PFSK-1 (cell line): ENCODE results near the gene ZFP1.

Experiments
- POLR2AphosphoS5 ChIP-seq: IDR thresholded peaks from 2 replicates; pipeline ENCODE4 v1.6.1; 2012; ENCODE audit warnings: low read depth, mild to moderate bottlenecking, control low read depth, low read length, moderate library complexity
- SIN3A ChIP-seq: IDR thresholded peaks from 2 replicates; pipeline ENCODE4 v1.6.1; 2012; ENCODE audit warnings: mild to moderate bottlenecking, low read length, moderate library complexity, borderline replicate concordance; ENCODE audit not compliant: insufficient read depth
- TAF1 ChIP-seq: IDR thresholded peaks from 2 replicates; pipeline ENCODE4 v1.6.1; 2012; ENCODE audit warnings: low read length, control low read depth, borderline replicate concordance; ENCODE audit not compliant: insufficient read depth
- TF ChIP-seq, protein P1 (sequence below), 2 experiments: IDR thresholded peaks; 2 replicates each; pipeline versions ENCODE4 v1.6.1 to v1.8.0; 2011 to 2012; ENCODE audit warnings: low read depth in 2 of 2, low read length in 2 of 2, control low read depth in 1 of 2, inconsistent platforms in 1 of 2, mild to moderate bottlenecking in 1 of 2, moderate library complexity in 1 of 2; ENCODE audit not compliant: insufficient read depth in 1 of 2

- TF ChIP-seq POLR2AphosphoS5 (no peak), SIN3A (no peak), TAF1 (no peak)
- TF ChIP-seq, protein P1, sequence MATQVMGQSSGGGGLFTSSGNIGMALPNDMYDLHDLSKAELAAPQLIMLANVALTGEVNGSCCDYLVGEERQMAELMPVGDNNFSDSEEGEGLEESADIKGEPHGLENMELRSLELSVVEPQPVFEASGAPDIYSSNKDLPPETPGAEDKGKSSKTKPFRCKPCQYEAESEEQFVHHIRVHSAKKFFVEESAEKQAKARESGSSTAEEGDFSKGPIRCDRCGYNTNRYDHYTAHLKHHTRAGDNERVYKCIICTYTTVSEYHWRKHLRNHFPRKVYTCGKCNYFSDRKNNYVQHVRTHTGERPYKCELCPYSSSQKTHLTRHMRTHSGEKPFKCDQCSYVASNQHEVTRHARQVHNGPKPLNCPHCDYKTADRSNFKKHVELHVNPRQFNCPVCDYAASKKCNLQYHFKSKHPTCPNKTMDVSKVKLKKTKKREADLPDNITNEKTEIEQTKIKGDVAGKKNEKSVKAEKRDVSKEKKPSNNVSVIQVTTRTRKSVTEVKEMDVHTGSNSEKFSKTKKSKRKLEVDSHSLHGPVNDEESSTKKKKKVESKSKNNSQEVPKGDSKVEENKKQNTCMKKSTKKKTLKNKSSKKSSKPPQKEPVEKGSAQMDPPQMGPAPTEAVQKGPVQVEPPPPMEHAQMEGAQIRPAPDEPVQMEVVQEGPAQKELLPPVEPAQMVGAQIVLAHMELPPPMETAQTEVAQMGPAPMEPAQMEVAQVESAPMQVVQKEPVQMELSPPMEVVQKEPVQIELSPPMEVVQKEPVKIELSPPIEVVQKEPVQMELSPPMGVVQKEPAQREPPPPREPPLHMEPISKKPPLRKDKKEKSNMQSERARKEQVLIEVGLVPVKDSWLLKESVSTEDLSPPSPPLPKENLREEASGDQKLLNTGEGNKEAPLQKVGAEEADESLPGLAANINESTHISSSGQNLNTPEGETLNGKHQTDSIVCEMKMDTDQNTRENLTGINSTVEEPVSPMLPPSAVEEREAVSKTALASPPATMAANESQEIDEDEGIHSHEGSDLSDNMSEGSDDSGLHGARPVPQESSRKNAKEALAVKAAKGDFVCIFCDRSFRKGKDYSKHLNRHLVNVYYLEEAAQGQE (IDR thresholded peaks at IDR 0.05; ENCODE audit: insufficient read depth in 1 of 2, low read depth in 2 of 2, low read length in 2 of 2) = no peak
Observed at GRCh38 chr16:75179208-75179607, 30.9 kb downstream of the ZFP1 start.
